Thyroid gland (tissue), 4 donors: ENCODE results near the gene PRDX5. TPM values are rescaled to one million over a fixed set of nuclear protein-coding genes. Genes with fewer than 3 reads are reported as not detected.

Experiments
- DNase-seq, 2 donors: peaks; one replicate each; pipeline ENCODE4 v3.0.0-alpha.2; 2019
- H3K27ac ChIP-seq, 3 donors: fragments of 200-600 bp; sonication (generic); 1 replicate in 2 of 3; 2 replicates in 1 of 3; pipeline ENCODE4 v1.5.1; 2016 to 2019; ENCODE audit warnings: mild to moderate bottlenecking in 1 of 3, moderate library complexity in 1 of 3
- H3K27me3 ChIP-seq: fragments of 200-600 bp; sonication (generic); one replicate; pipeline ENCODE4 v1.5.1; 2019
- H3K36me3 ChIP-seq, 2 donors: fragments of 200-600 bp; sonication (generic); one replicate each; pipeline ENCODE4 v1.5.1; 2016 to 2019
- H3K4me1 ChIP-seq, 2 donors: fragments of 200-600 bp; sonication (generic); one replicate each; pipeline ENCODE4 v1.5.1; 2017 to 2019
- H3K4me3 ChIP-seq, 3 donors: fragments of 200-600 bp; sonication (generic); replicated peaks in 1 of 3; 1 replicate in 2 of 3; 2 replicates in 1 of 3; pipeline ENCODE4 v1.5.1; 2016; ENCODE audit warnings: mild to moderate bottlenecking in 1 of 3
- H3K9me3 ChIP-seq: fragments of 200-600 bp; sonication (generic); one replicate; pipeline ENCODE4 v1.5.1; 2017
- POLR2A ChIP-seq, 2 donors: fragments of 450-650 bp; IDR thresholded peaks; one replicate each; pipeline ENCODE4 v1.6.1; 2017; ENCODE audit warnings: antibody characterized with exemption in 2 of 2, mild to moderate bottlenecking in 2 of 2, moderate library complexity in 1 of 2
- WGBS, 2 donors: methylation state at CpG; one replicate each; pipeline ENCODE4 v1.1.5; 2017; 5-methylcytosine and 5-hydroxymethylcytosine counted together
- intact Hi-C: fragments of 100-400 bp; cut with DNase I; formaldehyde crosslinking; loops from one replicate; pipeline ENCODE4 v1.15.1; 2023
- total RNA-seq, 4 donors: library from RNA; depleted of rRNA; stranded (reverse); fragments of >200 nt; gene quantifications; one replicate each; pipeline ENCODE4 v1.2.3, GENCODE V29; 2016
- TF ChIP-seq, protein P1 (sequence below), 6 experiments: fragments of 200-600 bp in 3 of 6; fragments of 450-650 bp in 3 of 6; sonication (generic) in 3 of 6; IDR thresholded peaks; one replicate each; pipeline ENCODE4 v1.5.1; 2016 to 2019; ENCODE audit warnings: antibody characterized with exemption in 6 of 6, mild to moderate bottlenecking in 2 of 6, inconsistent platforms in 1 of 6, moderate library complexity in 1 of 6

The PRDX5 gene
- total RNA-seq, 4 donors from 2014 or later = 384 to 962 (median 653) TPM

DNA sequence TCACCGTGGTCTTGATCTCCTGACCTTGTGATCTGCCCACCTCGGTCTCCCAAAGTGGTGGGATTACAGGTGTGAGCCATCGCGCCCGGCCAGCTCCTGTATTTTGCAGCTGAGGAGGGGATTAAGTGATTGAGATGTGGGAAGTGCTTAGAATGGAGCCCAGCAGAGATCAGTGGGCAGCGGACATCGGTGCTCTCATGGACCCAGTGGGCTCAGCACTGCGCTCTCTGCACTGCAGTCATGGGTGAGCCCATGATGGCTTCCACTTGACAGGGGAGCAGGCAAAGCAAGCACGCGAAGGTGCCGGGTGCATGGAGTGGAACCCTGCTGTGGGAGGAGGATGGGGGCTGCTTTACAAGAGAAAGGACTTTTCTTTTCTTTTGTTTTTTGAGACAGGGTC, 13.0 kb downstream of the PRDX5 start:
- 77 to 87% methylated on average over 8 to 11 of the region's 11 CpGs for WGBS, 2 donors
- TF ChIP-seq, protein P1, sequence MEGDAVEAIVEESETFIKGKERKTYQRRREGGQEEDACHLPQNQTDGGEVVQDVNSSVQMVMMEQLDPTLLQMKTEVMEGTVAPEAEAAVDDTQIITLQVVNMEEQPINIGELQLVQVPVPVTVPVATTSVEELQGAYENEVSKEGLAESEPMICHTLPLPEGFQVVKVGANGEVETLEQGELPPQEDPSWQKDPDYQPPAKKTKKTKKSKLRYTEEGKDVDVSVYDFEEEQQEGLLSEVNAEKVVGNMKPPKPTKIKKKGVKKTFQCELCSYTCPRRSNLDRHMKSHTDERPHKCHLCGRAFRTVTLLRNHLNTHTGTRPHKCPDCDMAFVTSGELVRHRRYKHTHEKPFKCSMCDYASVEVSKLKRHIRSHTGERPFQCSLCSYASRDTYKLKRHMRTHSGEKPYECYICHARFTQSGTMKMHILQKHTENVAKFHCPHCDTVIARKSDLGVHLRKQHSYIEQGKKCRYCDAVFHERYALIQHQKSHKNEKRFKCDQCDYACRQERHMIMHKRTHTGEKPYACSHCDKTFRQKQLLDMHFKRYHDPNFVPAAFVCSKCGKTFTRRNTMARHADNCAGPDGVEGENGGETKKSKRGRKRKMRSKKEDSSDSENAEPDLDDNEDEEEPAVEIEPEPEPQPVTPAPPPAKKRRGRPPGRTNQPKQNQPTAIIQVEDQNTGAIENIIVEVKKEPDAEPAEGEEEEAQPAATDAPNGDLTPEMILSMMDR (IDR thresholded peaks at IDR 0.05) = no peak
- TF ChIP-seq POLR2A (IDR thresholded peaks at IDR 0.05) = no peak
- intact Hi-C loops = no loop called here
- peaks cover 17 to 24% of the 10 kb centered on the region in 2 donors for H3K4me1 ChIP-seq
- no peaks in the 10 kb centered on the region for H3K27me3 ChIP-seq
- H3K9me3 ChIP-seq = no peaks in the 10 kb centered on the region
- H3K27ac ChIP-seq = peak overlapping the region in 2 of 3 donors; percentile 83 to 89
- no peaks in the 10 kb centered on the region for H3K36me3 ChIP-seq
- DNase-seq = no peak
- no peak overlapping the region for H3K4me3 ChIP-seq

DNA sequence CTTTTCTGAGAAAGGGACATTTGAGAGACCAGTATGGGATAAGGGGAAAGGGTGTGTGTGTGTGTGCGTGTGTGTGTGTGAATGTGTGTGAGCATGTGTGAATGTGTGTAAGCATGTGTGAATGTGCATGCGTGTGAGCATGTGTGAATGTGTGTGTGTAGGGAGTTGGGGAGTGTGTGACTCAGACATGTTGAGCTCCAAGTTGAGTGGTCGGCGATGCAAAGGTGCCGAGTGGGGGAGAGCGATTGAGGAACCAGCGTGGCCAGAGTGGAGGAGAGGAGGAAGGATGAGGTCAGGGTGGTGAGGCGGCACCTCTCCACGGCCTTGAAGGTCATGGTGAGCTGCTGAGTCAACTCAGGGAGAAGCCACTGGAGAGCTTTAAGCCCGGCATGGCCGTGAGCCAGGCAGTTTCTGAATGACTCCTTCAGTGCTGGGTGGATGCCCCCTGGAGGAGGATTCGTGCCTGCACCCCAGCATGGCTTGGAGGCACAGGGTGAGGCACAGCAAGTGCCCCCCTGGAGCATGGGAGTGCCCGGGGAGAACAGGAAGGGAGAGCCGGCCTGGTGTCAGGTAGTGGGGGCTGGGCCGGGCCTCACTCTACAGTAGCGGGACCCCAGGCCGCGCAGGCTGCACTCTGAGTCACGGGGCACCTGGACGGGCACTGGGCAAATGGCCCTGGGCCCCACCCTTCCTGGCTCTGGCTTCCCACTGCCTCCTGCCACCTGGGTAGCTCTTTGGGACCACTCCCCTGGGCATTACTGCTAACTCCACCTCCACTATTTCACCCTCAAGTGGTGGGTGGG, 13.8 kb downstream of the PRDX5 start:
- intact Hi-C loops = no loop called here
- Histone ChIP-seq H3K27ac (peak overlapping the region; percentile 79 to 89 (median 83)), H3K4me3 (no peak overlapping the region), H3K36me3 (no peaks in the 10 kb centered on the region), H3K9me3 (no peaks in the 10 kb centered on the region), H3K4me1 (peaks cover 17 to 24% of the 10 kb centered on the region in 2 donors), H3K27me3 (no peaks in the 10 kb centered on the region)
- no peak for TF ChIP-seq POLR2A (IDR thresholded peaks at IDR 0.05)
- TF ChIP-seq, protein P1 (IDR thresholded peaks at IDR 0.05) = peak; percentile 15 to 80 (median 60)
- 14 to 21% methylated on average over 16 to 20 of the region's 20 CpGs for WGBS, 2 donors
- peak; percentile 98 to 99 for DNase-seq

DNA sequence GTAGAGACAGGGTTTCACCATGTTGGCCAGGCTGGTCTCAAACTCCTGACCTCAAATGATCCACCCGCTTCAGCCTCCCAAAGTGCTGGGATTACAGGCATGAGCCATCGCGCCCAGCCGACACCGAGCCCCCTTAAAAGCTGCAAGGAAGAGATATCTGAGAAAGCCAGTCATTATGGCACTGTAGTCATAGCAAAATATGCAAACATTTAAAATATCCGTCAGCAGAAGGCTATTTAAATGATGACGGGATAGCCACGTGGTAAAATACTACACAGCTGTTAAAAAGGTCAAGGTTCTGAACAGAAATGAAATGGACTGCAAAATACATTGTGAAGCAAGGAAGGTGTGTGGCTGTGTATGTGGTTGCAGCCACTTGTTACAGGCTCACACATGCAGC, 15.6 kb downstream of the PRDX5 start:
- 92 to 93% methylated on average over 8 of the region's 8 CpGs for WGBS, 2 donors
- Histone ChIP-seq H3K9me3 (no peaks in the 10 kb centered on the region), H3K4me3 (no peak overlapping the region), H3K36me3 (no peaks in the 10 kb centered on the region), H3K27ac (no peak overlapping the region), H3K27me3 (no peaks in the 10 kb centered on the region), H3K4me1 (peaks cover 17 to 26% of the 10 kb centered on the region in 2 donors)
- no peak for DNase-seq
- intact Hi-C loops = no loop called here
- TF ChIP-seq POLR2A (IDR thresholded peaks at IDR 0.05) = no peak
- TF ChIP-seq, protein P1 (IDR thresholded peaks at IDR 0.05) = no peak

DNA sequence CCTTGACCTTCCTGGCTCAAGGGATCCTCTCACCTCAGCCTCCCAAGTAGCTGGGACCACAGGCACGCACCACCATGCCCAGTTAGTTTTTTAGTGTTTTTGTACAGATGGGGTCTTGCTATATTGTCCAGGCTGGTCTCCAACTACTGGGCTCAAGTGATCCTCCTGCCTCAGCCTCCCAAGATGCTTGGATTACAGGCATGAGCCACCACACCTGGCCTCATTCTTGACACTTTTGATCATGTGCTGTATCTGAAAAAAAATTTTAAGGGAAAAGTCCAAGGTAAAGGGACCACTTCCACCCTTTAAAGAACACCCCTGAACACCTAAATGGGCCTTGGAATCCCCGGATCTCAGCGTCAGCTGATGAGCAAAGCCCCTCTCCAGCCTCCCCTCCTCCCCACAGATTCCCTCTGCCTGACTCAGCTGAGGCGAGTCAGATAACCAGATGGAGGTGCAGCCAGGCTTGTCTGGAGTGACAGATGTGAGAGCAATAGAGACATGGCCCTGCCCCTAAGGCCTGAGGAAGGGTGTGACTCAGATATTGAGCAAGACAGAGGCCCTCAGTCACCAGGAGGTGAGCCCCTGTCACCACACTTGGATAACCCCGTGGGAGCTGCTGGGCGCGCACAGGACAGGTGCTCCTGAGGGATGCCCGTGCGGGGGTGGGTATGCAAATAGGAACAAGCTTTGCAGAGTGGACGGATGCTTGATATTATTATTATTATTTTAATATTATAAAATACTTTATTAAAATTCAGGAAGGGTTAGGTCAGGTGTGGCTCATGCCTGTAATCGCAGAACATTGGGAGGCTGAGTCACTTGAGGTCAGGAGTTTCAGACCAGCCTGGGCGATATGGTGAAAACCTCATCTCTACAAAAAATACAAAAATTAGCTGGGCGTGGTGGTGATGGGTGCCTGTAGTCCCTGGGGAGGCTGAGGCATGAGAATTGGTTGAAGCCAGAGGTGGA, 17.1 kb downstream of the PRDX5 start:
- DNase-seq = peak; percentile 92 to 94
- Histone ChIP-seq H3K4me1 (peaks cover 17 to 27% of the 10 kb centered on the region in 2 donors), H3K27ac (peak overlapping the region in 2 of 3 donors; percentile 38 to 44), H3K9me3 (no peaks in the 10 kb centered on the region), H3K36me3 (no peaks in the 10 kb centered on the region), H3K4me3 (no peak overlapping the region), H3K27me3 (no peaks in the 10 kb centered on the region)
- TF ChIP-seq, protein P1 (IDR thresholded peaks at IDR 0.05) = no peak
- TF ChIP-seq POLR2A (IDR thresholded peaks at IDR 0.05) = no peak
- WGBS, 2 donors = 48 to 56% methylated on average over 13 of the region's 13 CpGs
- intact Hi-C loops = no loop called here
